Measurements from ENCODE around the gene SOAT2.
"Not testable (repeated sequence)": the region's sequence is repeated elsewhere in the genome, so short reads cannot be mapped to it uniquely, and the experiment has no call there.

Gene SOAT2

GRCh38 chr12:53112431-53112830, 9.1 kb downstream of the SOAT2 start:
- DNase-seq = not testable (repeated sequence)

GRCh38 chr12:53113136-53113705, 9.9 kb downstream of the SOAT2 start:
- DNase-seq = no peak

GRCh38 chr12:53113951-53114350, 10.7 kb downstream of the SOAT2 start:
- DNase-seq = no peak

GRCh38 chr12:53115112-53115890, 12.0 kb downstream of the SOAT2 start:
- no peak for DNase-seq

- DNase-seq = no peak
Measured at GRCh38 chr12:53115891-53116648, 12.8 kb downstream of the SOAT2 start.

GRCh38 chr12:53118751-53119300, 15.5 kb downstream of the SOAT2 start:
- DNase-seq = no peak

GRCh38 chr12:53120685-53121525, 17.6 kb downstream of the SOAT2 start:
- no peak for DNase-seq

- no peak for DNase-seq
Measured at GRCh38 chr12:53122961-53123468, 19.7 kb downstream of the SOAT2 start.

GRCh38 chr12:53123578-53124351, 20.5 kb downstream of the SOAT2 start:
- DNase-seq = no peak

GRCh38 chr12:53124352-53124723, 21.1 kb downstream of the SOAT2 start:
- DNase-seq = no peak

GRCh38 chr12:53127169-53127568, 23.9 kb downstream of the SOAT2 start:
- no peak for DNase-seq

GRCh38 chr12:53128780-53129569, 25.7 kb downstream of the SOAT2 start:
- DNase-seq = no peak

- DNase-seq = no peak
Measured at GRCh38 chr12:53131844-53132243, 28.6 kb downstream of the SOAT2 start.

- DNase-seq = no peak
Measured at GRCh38 chr12:53133722-53134121, 30.4 kb downstream of the SOAT2 start.

GRCh38 chr12:53143355-53143754, 40.1 kb downstream of the SOAT2 start:
- no peak for DNase-seq

- no peak for DNase-seq
Measured at GRCh38 chr12:53145383-53146260, 42.3 kb downstream of the SOAT2 start.

GRCh38 chr12:53147181-53147580, 43.9 kb downstream of the SOAT2 start:
- DNase-seq = no peak

GRCh38 chr12:53147653-53148052, 44.4 kb downstream of the SOAT2 start:
- DNase-seq = no peak

- DNase-seq = no peak
Measured at GRCh38 chr12:53151039-53151438, 47.8 kb downstream of the SOAT2 start.

- no peak for DNase-seq
Measured at GRCh38 chr12:53152390-53152789, 49.1 kb downstream of the SOAT2 start.
